Spleen (tissue), 7 donors: ENCODE data around the gene COL4A1.

Source experiments
- POLR2A ChIP-seq, 3 donors: fragments of 450-650 bp; IDR thresholded peaks; one replicate each; pipeline ENCODE4 v1.5.1; 2017; ENCODE audit warnings: antibody characterized with exemption in 3 of 3, mild to moderate bottlenecking in 1 of 3
- POLR2AphosphoS5 ChIP-seq, 3 donors: sonication (generic); formaldehyde crosslinking; IDR thresholded peaks; one replicate each; pipeline ENCODE4 v1.5.1; 2017; ENCODE audit warnings: antibody characterized with exemption in 3 of 3
- TF ChIP-seq, protein P1 (sequence below), 11 experiments: fragments of 200-600 bp in 7 of 11; fragments of 450-650 bp in 4 of 11; sonication (generic) in 4 of 11; IDR thresholded peaks in 8 of 11; conservative IDR thresholded peaks in 3 of 11; 1 replicate in 7 of 11; 2 replicates in 4 of 11; pipeline versions ENCODE4 v1.4.0 to v1.8.0; 2016 to 2021; ENCODE audit warnings: antibody characterized with exemption in 11 of 11, inconsistent platforms in 4 of 11, mild to moderate bottlenecking in 1 of 11
- donor health status: DM: no; HTN: no; CAD: no; lungs with moderate emphysema.
- donor health status: DM: no; HTN: no; CAD: no.
- donor health status: DM: no; HTN: no; CAD: no.

DNA sequence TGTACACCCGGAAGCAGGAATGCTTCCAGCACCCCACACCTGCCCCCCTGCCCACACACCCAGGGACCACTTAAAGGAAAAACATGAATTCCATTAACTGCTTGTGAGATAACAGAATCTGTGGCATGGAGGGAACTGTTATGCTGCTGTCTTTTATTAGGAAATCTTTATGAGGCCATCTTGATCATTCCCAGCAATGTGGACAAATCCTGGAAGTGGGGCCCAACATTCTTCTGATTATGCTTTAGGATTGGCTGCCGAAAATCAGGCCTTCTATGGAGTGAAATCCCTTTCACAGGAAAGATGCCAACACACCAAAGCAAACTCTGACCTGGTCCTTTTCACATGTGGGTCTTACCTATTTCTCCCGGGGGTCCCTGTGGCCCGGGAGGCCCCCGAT is 114.5 kb downstream of the COL4A1 start:
- TF ChIP-seq, protein P1, sequence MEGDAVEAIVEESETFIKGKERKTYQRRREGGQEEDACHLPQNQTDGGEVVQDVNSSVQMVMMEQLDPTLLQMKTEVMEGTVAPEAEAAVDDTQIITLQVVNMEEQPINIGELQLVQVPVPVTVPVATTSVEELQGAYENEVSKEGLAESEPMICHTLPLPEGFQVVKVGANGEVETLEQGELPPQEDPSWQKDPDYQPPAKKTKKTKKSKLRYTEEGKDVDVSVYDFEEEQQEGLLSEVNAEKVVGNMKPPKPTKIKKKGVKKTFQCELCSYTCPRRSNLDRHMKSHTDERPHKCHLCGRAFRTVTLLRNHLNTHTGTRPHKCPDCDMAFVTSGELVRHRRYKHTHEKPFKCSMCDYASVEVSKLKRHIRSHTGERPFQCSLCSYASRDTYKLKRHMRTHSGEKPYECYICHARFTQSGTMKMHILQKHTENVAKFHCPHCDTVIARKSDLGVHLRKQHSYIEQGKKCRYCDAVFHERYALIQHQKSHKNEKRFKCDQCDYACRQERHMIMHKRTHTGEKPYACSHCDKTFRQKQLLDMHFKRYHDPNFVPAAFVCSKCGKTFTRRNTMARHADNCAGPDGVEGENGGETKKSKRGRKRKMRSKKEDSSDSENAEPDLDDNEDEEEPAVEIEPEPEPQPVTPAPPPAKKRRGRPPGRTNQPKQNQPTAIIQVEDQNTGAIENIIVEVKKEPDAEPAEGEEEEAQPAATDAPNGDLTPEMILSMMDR (IDR thresholded peaks at IDR 0.05 in 8 of 11, conservative IDR thresholded peaks at IDR 0.05 in 3 of 11) = no peak
- TF ChIP-seq POLR2AphosphoS5 (IDR thresholded peaks at IDR 0.05) (no peak), POLR2A (IDR thresholded peaks at IDR 0.05) (no peak)
